ENCODE data around the gene PDE5A.

PDE5A gene

DNA sequence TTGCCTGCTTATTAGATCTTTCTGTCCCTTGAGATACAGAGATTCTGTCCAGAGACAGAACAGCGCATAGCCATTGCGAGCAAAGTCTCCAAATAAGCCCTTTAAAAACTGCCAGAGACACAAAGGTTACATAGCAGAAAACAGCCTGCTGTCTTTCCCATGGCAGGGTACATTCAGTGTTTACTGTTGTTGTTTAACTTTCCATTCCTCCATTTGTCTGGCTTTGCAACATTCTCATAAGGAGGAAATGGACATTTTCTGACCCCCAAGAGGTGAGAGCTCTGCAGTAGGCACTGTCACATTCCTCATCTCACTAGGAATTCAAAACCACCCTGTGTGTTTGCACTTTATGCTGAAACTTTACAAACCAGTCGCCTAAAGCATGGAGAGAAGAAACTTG is 48.3 kb downstream of the PDE5A start:
- DNase-seq = no peak

DNA sequence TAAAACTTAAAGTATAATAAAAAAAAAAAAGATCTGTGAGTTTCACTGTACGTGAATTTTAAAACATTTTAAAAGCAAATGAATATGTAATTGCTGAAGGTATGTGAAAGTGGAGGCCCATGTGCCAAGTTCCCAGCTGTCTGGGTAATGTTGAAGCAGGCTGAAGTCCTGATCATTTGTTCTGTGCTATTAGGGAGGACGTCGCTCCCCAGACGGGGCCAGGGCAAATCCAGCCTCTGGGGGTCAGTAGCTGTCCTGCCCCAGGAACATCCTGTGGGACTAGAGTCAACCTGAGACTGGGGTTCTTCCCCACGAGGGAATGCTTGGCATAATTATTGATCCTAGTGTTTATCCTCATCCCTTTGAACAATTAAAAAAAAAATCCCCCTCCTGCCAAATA is 48.8 kb downstream of the PDE5A start:
- no peak for DNase-seq

DNA sequence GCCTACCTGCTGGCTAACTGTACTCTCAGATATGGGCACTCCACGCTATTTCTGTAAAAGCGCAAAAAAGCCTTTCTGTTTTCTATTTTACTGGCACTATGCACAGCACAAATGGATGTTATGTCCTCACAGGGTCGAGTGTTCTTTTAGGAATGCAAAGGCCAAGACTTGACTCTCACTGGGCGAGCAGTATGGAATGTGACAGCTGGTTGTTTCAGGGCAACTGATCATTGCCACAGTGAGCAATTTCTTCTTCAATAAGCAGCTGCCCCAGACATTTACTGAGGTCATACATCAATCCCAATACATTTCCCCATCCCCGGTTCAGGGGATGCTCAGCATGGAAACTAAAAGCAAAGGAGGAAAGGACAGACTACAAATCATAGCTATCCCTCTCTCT is 58.2 kb downstream of the PDE5A start:
- DNase-seq = no peak

DNA sequence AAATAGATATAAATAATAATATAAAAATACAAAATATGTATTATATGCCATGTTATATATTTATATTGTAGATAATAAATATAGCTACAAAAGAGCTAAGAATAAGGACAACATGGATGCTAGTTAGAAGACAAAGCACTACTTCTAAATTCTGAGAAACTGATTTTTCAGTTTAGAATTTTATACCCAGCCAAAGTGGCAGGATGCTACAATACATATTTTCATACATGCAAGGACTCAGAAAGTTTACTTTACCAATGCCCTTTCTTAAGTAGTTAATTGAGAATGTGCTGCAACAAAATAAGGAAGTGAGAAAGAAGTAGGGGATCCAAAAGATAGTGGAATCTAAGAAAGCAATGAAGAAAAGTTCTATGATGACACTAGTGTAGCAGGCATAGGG is 64.5 kb downstream of the PDE5A start:
- no peak for DNase-seq

DNA sequence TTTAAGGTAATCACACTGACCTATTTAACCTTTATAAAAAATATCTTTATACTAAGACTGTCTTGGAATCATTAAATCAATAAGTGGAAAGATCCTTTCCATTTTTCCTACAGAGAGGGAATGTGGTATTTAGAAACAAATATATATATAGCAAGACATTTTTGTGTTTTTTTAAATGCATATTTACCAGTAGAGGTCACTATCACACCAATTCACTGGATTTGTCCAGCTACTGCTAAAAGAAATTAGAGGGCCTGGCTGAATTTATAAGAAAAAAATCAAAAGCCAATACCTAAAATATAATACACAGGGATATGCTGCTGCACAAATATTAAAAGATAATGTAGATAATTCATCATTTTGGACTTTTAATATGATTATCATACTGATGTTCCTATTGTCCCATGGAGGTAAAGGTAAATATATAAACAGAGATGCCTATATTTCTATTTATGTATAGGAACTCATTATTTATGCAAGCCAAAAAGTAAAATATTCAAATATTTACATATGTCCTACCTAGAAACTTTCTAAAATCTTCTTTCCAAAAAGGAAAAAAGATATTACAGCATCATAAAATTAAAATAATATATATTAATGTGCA is 69.5 kb downstream of the PDE5A start:
- DNase-seq = no peak

DNA sequence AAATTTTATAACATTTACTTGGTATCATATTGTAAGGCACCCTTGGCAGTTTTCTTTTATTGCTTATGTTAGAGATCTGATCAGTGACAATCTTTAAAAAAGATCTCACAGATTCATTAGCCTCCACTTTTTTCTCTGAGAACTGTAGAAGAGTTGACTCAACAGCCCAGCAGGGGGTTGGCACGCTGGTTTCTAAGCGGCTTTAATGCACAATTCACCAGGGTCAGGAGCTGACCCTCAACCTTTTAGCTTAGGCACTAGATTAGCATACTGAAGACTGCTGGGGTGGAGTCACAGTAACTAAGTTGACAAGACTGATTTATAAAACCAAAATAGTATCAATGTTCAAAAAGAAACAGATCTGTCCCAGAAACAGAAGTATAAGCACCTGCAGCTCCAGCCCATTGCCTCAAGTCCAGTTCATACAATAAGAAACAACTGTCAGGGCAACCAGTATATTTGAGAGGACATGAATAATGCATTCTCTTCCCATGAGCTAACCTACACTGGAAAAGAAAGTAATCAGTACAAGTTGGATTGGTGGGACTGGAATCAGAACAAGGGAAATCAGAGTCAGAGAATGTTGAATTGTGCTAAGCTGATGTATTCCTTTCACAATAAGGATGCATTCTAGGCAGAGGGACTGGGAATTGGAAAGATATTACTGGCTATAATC is 77.6 kb downstream of the PDE5A start:
- DNase-seq = no peak

DNA sequence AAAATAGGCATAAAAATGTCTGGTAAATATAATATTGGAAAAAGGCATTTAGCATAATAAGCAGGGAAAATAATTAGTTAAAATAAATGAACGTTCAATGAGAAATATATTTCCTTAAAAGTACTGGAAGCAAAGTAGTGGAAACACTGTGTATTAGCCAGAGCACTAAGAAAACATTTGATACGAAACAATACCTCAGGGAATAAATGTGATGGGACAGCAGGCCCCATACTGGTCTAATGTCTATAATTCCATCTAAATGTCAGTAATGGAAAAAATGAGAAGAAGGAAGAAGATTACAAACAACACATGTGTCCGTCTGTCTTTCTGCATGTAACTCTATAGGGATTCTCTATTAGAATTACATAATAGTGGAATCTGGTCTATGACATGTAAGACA is 79.0 kb downstream of the PDE5A start:
- DNase-seq = no peak

DNA sequence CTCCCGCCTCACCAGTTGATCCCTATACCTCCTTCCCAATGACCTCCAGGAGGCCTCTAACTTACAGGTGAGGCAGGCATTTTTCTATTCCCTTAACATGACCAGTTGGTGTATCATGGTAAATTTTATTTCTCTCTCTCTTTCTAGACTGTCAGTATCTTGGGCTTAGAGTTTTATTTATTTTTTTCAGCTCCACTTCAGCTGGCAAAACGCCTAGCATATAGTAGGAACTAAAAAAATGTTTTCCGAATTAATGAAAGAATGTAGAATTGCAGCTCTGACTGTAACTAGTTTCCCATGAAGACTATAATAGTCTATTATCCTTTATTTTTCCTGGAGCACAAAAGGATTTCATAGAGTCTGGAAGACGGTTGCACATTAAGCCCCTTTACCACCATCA is 84.8 kb downstream of the PDE5A start:
- no peak for DNase-seq

DNA sequence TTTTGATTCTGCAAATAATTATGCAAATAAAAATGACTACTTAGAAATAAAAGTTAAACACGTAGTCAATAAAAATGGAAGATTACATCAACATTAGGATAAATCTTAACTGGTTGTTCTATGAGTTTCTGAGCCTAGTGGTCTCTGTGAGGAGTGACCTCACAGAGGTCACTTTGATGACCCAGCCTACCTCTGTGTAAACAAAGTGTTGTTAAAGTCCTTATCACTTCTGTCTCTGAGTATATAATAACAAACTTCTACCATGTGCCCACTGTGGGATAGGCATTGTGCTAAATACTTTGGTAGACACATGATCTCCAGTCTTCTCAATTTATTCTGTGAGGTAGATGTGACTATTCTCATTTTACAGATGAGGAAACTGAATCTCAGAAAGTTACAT is 85.4 kb downstream of the PDE5A start:
- no peak for DNase-seq

DNA sequence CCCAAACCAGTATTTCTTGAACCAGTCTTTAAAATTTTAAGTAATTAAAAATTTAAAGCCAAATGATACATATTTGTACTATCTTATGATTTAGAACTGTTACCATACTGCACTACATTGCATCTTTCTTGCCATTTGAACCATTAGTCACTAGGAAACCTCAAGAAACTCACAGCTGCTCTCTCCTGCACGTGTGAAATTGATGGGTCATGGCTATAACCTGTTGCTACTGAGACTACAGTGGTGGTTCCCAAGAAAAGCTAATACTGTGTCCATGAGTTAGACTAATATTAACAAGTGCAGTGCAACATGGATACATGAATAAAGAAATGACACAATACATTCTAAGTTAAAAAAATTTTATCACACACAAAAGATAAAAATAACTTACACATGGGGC is 88.4 kb downstream of the PDE5A start:
- no peak for DNase-seq

DNA sequence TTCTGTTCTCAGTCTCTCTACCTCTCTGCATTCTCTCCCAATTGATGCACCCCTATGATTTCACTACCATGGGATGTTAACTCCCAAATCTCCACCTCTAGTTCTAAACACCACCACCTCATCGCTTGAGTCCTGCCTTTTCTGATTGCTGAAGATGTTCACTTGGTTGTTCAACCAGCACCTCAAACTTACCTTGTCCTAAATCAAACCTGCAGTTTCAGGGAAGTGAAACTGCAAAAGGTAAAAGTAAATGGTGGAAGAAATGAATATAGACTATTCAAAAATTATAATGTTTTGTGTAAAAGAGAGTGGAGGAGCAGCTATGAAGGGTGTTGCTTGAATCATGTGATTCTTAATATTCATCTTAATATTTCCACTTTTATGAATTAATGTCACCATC is 91.0 kb downstream of the PDE5A start:
- DNase-seq = no peak

DNA sequence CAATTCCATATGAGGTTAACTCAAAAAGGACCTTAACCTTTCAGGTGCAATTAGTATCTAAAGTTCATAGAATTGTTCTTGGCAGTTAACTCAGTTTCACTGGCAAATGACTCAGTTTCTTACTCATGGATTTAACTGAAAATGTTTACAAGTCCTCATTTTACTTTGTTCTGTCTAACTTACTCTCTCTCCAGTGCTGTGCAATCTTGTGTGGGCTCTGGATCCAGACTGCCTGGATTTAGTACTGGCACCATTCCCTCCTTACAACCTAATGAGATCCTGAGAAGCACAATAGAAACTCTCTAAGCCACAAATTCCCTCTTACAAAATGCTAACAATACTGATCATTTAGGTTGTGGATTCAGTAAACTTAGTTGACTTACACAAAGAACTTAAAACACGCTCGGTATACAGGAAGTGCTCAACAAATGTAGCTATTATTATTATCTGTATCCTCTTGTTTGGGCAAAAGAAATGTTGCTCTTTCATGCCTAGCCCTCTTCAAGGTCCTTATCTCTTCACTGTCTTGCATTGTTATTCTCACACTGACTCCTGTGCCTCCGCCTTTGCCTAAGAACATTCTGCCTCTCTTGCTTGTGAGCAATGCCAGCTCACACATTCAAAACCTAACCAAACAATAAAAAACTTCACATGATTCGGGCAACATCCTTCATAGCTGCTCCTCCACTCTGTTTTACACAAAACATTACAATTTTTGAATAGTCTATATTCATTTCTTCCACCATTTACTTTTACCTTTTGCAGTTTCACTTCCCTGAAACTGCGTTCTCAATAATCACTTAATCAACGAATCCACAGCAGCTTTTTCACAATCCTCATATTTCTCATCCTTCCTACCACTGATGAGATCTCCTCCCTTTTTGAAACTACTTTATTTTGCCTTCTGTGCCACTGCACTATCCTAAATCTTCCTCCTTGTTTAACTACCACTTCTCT is 91.8 kb downstream of the PDE5A start:
- DNase-seq = no peak

DNA sequence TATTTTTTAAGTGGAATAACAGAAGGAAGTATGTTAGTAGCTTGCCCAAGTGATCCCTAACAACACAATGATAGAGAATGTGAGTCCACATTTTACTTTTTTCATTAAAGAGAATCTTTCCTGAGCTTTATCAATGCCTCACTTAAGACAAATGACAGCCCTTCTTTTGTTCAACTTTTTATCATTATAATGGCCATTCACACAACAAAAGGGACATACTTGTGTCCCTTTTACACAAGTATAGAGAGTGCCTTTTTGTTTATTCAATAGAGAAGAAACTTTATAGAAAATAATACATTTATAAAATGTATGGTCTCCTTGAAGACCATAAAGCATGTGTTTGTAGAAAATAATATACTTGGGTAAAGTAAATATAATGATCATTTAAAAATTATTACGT is 96.3 kb downstream of the PDE5A start:
- no peak for DNase-seq

DNA sequence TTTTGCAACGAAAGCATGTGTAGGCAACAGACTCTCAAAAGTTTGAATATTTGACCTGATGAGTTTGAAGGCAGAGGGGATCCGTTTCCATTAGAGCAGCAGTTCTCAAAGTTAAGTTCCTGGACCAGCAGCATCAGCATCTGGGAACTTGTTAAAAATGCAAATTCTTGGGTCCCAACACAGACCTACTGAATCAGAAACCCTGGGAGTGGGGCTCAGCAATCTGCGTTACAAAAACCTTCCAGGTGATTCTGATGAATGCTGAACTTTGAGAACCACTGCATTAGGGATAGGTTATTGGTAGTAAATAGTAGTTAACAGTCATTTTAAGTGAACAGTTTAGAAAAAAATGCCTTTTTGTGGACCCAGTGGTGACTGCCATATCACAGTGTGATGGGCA is 98.8 kb downstream of the PDE5A start:
- no peak for DNase-seq

DNA sequence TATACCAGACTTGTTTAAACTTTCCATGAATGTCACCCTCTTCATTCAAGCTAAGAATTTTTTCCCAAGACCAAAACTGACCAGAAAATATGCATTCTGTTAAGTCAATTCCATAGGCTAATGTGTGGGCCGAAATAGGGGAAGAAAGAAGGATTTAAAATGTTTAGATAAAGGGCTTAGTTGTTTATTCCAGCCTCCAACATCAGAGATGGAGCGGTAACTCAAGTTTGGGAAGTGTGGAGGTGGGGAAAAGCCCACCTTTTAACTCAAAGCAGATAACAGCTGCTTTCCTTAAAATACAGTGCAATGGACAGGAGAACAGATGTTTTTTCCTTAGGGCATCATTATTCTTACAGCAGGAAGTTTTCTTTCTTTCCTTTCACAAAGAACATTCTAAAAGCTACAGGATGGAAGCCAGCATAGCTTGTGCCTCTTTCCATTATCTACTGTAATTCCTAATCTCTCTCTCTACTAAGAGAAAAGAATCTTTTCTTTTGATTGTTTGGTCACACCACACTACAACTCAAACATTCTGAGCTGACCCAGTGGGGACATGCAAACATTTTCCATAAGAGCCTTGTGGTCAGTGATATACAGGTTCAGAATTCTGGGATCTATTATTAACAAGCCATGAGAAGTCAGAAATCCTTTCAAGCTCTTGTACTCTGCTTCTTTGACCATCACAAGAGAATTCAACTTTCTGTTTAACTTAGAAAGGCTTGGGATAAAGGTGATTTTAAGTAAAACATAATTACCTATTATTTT is 101.6 kb downstream of the PDE5A start:
- DNase-seq = no peak

DNA sequence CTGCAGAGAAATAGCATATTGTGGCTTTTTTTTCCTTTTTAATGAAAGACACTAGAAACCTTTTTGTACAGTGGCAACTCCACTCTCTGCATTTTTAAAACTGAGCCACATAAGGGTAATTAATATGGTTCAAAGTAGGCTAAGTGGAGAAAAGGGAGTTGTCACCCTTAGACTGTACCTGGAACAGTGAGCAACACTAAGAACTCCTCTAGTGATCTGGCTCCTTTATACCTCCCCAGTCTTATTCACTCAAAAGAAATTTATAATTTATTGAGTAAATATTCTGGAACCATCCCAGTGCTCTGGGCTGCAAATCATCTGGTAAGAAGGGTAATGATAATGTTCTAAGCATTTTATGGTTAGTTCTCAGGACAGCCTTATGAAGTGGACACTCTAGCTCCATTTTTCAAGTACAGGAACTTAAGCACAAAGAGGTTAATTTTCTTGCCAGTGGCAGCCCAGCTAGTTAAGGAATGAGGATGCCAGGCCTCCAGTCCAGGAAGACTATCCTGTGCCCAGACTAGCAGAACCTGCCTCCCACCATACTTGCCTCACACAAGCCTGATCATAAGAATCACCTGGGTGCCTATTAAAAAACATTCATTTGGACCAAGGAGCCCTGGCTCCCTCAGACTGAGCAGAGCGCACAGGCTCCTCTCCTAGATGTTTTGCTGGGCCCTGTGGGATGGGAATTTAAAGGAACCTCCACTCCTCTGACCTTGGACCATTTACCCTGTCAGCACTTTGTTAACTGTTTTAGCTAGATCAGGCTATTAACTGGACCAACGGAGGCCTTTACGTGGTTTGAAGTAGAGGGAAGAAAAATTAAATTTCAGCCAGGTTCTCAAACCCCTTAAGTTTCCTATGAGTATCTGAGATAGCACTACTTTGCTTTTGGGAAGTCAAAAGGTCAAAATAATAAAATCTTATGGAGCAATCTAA is 102.6 kb downstream of the PDE5A start:
- no peak for DNase-seq

DNA sequence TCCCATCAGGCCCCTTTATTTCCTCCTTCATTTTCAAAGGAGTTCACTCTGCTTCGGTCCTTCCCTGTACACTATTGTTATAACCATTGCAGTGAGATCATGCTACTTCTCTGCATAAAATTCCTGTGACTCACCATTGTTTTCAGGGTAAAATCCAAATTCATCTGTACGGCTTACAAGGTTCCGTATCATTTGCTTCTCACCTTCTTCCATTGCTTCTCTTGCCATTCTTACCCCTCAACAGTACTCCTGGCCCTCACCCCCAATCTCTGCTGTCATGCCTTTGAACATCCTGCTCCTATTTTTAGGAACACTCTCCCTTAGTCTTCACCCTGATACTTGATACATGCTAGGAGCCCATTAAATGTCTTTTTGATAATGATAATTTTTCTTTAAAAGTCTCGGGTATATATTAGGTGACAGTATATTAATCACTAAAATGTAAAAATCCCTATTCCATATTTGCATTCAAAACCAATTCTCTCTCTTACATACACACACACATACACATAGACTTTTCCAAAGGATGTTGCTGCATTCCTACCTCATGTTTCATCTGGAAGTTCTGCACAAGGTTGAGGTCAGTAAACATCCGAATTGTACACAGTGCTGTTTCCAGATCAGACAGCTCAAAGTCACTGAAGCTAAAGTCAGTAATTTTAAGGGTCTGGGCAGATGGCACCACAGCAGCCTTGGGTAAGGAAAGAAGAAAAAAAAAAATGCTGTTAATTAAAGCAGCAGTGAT is 103.4 kb downstream of the PDE5A start:
- no peak for DNase-seq

DNA sequence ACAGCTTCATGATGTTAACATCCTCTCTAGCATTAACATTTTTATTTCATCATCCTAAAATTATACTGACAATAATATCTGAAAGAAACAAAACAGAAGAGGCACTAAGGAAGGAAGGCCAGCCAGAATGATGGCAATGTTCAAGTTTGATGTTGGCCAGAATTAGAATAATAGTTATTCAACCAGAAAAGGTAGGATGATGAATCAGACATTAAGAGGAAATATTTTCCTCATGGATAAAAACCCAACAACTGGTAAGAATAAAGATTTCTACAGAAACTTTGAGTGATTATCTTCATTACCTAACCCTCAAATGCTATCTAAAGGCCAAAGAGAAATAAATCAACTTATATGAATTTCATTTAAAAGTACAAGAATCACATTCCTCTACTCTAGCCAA is 105.2 kb downstream of the PDE5A start:
- DNase-seq = no peak

DNA sequence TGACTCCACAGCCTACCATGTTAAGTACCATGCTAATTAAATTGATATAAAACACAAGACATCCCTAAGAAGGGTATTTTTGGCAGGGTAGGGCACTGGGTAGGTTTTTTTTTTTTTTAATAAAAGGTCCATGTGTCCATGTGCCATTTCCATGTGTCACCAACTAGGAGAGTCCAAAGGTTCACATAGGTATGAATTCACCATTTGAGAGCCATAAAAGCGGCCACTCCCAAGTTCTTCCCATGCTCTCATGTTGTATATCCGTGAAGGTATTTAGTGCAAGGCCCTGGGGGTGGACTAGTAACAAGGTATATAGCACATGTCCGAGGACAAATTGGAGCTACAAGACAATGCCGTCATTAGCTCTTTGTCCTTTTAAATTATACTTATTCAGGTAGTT is 107.3 kb downstream of the PDE5A start:
- no peak for DNase-seq

DNA sequence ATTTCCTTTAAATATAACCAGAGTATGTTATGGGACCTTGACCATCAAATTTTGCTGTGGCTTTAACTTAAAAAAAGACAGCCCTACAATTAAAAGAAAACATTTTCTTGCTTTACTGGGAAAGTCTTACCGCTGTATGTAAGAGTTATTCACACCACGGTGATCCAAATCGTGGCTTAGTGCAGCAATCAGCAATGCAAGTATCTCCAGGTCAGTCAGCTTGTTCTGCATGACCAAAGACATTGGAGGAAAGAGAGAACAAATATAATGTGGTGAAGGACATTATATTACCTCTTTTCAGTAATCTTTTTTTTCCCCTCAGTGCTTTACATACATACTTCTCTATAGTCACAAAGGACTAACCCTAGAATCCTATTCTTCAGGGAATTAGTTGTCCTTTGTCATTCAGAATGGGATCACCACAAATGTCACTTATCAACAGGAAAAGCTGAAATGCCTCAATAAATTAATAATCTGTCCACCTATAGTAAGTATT is 109.6 kb downstream of the PDE5A start:
- no peak for DNase-seq

DNA sequence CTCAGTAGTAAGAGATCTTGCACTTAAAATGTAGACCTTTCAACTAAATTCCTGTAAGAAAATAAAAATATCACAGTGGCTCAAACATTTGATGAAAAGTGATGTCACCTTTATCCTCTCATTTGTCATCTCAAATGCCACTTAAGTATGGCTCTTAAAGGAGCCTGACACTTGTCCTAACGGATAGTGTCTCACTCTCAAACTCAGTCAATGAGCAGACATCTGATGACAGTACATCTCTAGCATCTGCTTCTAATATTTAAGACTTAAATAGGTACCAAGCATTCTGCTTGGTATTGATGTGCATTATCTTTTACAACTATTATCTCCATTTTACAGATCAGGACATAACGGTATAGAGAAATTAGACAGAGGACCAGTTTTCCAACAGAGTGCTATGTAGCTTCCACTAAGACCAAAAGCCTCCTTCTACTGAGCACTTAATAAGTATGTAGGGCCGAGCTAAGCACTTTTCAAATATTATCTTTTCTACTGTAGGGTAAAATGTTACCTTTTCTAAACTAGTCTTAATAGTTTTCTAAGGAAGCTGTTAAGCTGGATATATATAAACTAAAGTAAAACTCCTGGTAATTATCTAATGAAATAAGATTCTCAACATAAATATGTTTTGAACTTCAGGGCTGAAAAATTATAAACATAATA is 110.2 kb downstream of the PDE5A start:
- DNase-seq = no peak

Measured in stimulated activated CD4-positive, alpha-beta T cell treated with anti-CD3 and anti-CD28 coated beads, Interleukin-12 subunit alpha, Interleukin-12 subunit beta, amount 100 ng/mL, for 4 hours (primary cell).